SK-MEL-5 (cell line): ENCODE measurements around the gene PCBP3. TPM values are rescaled to one million over a fixed set of nuclear protein-coding genes. Genes with fewer than 3 reads are reported as not detected.

ENCODE experiments used
- DNase-seq: peaks from one replicate; pipeline ENCODE4 v3.0.0-alpha.2; 2016; ENCODE audit warnings: low read depth, low spot score
- in situ Hi-C: cut with HindIII; loops from 2 replicates; pipeline ENCODE4 v1.10.0; 2016; ENCODE audit warnings: low sequenced_read_pairs, high pct_unique_total_duplicates, low pct_unique_long_range_greater_than_20kb
- total RNA-seq: library from RNA; depleted of rRNA; stranded (reverse); fragments of >200 nt; shearing (Covaris generic); gene quantifications from 2 replicates; pipeline ENCODE4 v1.2.3, GENCODE V29; 2014

The PCBP3 gene
- total RNA-seq, 1 experiment from 2014 or later: not detected

- DNase-seq: no peak
- in situ Hi-C loops: no loop called here
These were observed 137.1 kb downstream of the PCBP3 start for GRCh38 chr21:45780647-45781046.

GRCh38 chr21:45781741-45782140, 138.2 kb downstream of the PCBP3 start:
- no peak for DNase-seq
- in situ Hi-C loops: no loop called here

DNA sequence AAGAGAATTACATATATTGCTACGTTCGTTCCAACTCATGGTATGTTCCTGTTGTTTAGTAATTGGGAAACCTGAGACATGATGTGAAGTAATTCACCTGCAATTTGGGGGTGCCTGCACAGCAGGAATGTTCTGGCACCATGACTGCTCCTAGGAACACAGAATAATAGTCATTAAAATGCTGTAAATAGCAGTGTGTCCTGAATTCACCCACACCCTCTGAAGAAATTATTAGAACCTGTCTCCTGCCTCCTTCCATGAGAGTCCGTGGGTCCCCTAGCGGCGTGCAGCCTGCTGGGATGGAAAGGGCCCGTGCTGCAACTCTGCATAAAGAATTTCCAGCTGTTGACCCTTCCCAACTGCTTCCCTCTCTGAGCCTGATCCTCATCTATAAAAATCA, 143.1 kb downstream of the PCBP3 start:
- in situ Hi-C loops: no loop called here
- DNase-seq: no peak

- DNase-seq: no peak
- in situ Hi-C loops: no loop called here
These were observed 143.8 kb downstream of the PCBP3 start for GRCh38 chr21:45787371-45787770.

GRCh38 chr21:45788198-45788597, 144.7 kb downstream of the PCBP3 start:
- in situ Hi-C loops: no loop called here
- no peak for DNase-seq

DNA sequence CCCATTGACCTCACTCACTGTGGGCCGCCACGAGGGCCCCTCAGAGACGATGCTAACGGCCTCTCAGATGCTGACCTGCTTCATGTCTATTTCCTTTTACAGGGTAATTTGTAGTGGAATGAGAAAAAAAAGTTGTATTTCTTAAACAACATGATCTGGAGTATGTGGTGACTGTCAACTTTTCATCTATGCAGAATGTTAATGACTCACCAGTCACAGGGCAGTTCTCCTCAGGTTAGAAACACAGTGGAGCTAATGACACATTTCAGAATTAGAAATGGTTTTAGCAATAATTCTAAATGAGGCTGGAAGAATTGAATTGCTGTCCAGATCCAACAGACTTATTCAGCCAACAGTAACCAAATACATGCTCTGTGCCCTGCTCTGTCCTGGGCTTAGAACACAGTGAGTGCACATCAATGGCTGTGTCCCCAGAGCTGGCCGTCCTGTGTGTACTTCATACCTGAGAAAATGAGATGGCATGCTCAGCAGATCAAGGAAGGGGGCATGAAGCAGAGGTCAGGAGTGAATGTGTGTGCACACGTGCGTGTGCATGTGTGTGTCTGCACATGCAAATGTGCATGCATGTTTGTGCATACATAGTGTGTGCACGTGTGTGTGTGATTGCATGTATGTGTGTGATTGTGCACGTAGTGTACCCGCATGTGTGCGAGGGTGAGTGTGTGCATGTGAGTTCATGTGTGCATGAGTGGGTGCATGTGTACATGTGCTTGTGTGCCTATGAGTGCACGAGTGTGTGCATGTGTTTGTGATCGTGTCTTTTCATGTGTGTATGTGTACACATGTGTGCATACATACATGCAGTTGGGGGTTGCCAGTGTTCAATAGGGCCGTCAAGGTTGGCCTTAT, 145.3 kb downstream of the PCBP3 start:
- DNase-seq: no peak
- in situ Hi-C loops: no loop called here

GRCh38 chr21:45790427-45790826, 146.9 kb downstream of the PCBP3 start:
- in situ Hi-C loops: no loop called here
- no peak for DNase-seq

- in situ Hi-C loops: no loop called here
- no peak for DNase-seq
These were observed 148.3 kb downstream of the PCBP3 start for GRCh38 chr21:45791562-45792418.

DNA sequence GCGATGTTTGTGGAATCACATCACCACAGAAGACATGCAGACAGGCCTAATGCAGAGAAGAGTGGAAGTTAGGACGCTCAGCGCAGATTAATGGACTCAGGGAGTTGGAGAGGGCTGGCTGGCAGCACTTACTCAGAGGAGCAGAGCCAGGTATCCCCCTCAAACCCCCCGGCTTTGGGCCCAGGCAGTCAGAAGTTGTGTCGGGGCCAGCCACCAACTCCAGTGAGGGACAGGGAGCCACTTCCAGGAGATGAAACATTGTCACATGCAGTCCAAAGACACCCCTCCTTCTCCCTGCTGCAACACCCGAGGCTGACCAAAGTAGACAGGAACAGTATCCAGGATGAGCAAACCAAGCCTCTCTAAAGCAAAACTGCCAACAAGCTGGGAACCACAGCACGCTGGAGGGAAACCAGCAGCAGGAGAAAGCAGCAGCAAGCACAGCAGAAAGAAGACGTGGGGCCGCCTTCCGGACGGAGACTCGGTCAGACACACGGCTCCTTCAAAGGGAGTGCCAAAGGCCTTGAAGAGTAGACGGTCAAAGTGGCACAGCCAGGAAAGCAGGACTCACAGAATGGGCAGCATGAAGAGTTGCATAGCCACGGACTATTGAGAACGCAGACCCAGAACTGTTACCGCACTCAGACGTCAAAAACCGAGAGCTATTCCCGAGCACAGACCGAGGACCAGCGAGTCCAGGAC, 149.3 kb downstream of the PCBP3 start:
- in situ Hi-C loops: no loop called here
- no peak for DNase-seq

GRCh38 chr21:45794027-45794426, 150.5 kb downstream of the PCBP3 start:
- in situ Hi-C loops: no loop called here
- no peak for DNase-seq

- in situ Hi-C loops: no loop called here
These were observed 152.5 kb downstream of the PCBP3 start for GRCh38 chr21:45796003-45796402.

DNA sequence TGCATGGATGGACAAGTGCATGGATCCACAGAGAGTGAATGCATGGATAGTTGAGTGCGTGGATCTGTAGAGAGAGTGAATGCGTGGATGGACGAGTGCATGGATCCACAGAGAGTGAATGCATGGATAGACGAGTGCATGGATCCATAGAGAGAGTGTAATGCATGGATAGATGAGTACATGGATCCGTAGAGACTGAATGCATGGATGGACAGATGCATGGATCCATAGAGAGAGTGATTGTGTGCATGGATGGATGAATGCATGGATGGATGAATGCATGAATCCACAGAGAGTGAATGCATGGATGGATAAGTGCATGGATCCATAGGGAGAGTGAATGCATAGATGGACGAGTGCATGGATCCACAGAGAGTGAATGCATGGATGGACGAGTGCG, 153.8 kb downstream of the PCBP3 start:
- in situ Hi-C loops: no loop called here
- no peak for DNase-seq

More at GRCh38 chr21:45796003-45796402, 152.5 kb downstream of the PCBP3 start:
- DNase-seq: no peak

DNA sequence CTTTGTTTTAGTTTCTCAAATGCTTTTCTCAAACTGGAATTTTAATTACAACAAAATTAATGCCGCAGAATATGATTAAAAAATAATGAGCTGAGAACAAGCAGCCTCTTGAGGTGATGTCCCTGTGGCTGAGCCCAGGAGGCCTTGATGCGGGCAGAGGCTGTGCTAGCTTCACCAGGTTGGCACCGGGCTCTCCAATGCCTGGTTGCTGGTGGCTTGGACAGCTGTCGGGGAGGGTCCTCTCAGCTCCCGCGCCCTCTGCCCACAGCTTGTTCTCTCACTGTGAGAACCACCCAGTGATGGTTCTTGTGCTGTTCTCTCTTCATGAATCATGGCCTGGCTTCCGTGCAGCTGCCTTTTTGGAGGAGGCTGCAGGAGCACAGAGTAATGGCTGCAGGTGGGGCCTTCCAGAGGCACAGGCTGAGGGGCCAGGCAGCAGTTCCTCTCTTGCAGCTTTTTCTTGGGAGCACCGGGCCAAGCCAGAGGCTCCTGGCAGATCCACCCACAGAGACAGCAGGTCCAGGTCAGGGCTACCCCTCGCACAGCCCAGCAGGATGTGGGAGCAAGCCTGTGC, 156.3 kb downstream of the PCBP3 start:
- in situ Hi-C loops: no loop called here
- no peak for DNase-seq

DNA sequence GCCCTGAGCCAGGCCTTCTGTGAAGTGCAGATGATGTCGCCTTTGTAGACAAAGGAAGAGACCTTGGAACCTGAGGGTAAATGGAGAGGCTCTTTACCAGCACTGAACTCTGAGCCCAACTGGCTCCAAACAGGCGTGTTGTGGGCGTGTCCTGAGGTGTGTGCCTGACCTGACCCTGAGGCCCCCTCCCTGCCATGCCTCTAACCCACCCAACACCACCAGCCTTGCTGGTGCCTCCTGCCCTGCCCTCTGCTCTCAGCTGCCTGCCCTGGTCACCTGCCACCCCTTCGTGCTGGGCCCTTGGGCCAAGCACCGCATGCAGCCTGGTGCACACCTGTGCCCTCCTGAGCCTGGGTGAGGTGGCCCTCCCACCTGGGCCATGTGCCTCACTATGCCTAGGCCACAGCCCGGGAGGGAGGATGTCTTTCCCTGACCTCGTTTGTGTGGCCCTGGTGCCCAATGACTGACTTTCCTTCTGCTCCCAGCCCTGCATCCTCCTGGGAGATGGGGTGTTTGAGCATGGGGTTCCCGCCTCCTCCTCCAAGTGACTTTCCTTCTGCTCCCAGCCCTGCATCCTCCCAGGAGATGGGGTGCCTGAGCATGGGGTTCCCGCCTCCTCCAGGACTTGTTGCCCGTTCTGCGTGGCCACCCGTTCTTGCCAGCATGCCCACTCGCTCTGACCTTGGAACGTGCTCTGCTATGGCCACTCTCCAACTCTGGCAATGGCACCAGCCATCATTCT, 157.0 kb downstream of the PCBP3 start:
- no peak for DNase-seq
- in situ Hi-C loops: no loop called here

GRCh38 chr21:45801129-45801964, 157.8 kb downstream of the PCBP3 start:
- in situ Hi-C loops: no loop called here
- no peak for DNase-seq

DNA sequence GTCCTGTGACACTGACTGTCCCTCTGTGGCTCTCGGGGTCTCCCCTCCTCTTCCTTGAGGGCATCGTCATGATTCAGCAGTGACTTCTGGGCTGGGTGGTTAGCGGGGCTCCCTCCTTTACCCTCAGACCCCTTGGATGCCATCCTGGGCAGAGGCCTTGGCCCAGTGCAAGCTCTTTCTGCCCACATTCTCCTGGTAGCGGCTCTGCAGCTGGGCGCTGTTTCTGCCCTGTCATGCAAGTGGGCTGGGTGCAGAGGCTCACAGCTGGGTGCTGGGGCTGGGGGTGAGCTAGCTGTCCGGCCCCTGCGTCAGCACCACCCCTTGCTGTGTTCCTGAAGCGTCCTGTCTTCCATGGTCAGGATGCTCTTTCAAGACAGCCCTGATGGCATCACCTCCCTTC, 158.5 kb downstream of the PCBP3 start:
- DNase-seq: no peak
- in situ Hi-C loops: no loop called here
